Gastroesophageal sphincter (tissue), 3 donors: ENCODE data around the gene GJA4.

Source experiments
- EP300 ChIP-seq: sonication (generic); formaldehyde crosslinking; IDR thresholded peaks from one replicate; pipeline ENCODE4 v1.6.1; 2017; ENCODE audit warnings: antibody characterized with exemption, mild to moderate bottlenecking
- POLR2A ChIP-seq, 2 donors: fragments of 450-650 bp; IDR thresholded peaks; one replicate each; pipeline ENCODE4 v1.6.1; 2017; ENCODE audit warnings: antibody characterized with exemption in 2 of 2, mild to moderate bottlenecking in 2 of 2, moderate library complexity in 1 of 2
- TF ChIP-seq, protein P1 (sequence below), 4 experiments: fragments of 200-600 bp in 2 of 4; fragments of 450-650 bp in 2 of 4; sonication (generic) in 1 of 4; IDR thresholded peaks; one replicate each; pipeline ENCODE4 v1.5.1; 2017 to 2019; ENCODE audit warnings: antibody characterized with exemption in 4 of 4, mild to moderate bottlenecking in 2 of 4, moderate library complexity in 2 of 4

DNA sequence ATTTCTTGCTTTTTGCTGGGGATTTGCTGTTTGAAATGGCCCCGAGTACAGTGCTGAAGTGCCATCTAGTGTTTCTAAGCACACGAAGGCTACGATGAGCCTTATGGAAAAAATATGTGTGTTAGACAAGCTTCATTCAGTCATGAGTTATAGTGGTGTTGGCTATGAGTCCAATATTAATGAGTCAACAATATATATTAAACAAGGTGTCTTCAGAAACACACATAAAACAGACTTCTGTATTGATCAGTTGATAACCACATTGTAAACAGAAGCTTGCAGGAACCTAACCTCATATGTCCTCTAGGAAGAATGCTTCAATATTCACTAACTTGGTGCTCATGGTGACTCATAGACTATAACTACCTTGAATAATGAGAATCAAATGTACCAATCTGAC, 39.6 kb upstream of the GJA4 start:
- TF ChIP-seq, protein P1, sequence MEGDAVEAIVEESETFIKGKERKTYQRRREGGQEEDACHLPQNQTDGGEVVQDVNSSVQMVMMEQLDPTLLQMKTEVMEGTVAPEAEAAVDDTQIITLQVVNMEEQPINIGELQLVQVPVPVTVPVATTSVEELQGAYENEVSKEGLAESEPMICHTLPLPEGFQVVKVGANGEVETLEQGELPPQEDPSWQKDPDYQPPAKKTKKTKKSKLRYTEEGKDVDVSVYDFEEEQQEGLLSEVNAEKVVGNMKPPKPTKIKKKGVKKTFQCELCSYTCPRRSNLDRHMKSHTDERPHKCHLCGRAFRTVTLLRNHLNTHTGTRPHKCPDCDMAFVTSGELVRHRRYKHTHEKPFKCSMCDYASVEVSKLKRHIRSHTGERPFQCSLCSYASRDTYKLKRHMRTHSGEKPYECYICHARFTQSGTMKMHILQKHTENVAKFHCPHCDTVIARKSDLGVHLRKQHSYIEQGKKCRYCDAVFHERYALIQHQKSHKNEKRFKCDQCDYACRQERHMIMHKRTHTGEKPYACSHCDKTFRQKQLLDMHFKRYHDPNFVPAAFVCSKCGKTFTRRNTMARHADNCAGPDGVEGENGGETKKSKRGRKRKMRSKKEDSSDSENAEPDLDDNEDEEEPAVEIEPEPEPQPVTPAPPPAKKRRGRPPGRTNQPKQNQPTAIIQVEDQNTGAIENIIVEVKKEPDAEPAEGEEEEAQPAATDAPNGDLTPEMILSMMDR (IDR thresholded peaks at IDR 0.05), result no peak
- TF ChIP-seq POLR2A (IDR thresholded peaks at IDR 0.05) (no peak), EP300 (no peak)
